Measurements from ENCODE around the gene ZKSCAN3.
"Not testable (repeated sequence)": the region's sequence is repeated elsewhere in the genome, so short reads cannot be mapped to it uniquely, and the experiment has no call there.

The ZKSCAN3 gene

DNA sequence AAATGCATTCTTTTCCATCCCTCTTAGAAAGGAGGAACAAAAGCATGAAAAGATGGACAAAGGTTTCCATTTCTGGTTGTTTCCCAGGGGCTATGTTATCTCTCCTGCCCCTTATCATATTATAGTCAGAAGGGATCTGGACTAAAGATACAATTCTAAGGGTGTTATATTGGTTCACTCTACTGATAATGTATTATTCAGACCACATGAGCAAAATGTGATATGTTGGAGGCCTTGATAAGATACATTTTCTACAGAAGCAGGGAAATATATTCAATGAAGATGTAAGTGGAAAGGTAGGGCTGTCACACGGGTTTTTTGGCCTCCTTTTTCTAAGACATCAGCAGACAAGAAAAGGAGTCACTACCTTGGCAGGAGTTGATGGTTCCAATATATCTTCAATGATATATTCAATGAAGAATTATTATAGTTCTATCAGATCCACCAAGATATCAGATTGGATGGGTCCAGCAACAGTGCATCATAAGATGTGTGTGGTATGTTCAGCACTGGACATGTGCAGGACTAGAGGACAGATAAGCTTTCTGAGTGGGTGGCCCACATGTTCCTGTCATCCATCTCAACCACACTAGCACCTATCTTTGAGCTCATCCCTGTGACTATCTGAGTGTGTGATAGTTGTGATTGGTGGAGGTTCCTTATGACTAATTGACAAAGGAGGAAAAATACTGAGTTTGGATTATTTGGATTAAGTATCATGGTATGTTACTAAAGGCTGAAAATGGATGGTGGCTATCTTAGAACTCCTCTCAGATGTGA lies 5.7 kb upstream of the ZKSCAN3 start:
- no peak for ATAC-seq

DNA sequence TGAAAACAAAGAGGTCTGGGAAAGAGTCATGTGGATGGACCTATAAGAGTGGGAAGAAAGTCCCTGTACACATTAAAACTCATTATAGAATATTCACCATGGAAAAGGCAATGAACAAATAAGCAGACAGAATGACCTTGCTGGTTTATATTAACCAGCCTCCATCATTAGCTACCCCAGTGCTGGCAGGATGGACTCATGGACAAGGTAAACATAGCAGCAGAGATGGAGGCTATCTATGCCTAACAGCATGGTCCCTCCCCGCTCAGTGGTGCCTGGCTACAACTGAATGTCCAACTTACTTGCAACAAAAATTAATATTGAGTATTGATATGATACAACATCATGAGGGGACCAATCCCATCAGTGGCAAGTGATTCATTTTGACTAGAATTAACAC lies 4.5 kb upstream of the ZKSCAN3 start:
- no peak for ATAC-seq

DNA sequence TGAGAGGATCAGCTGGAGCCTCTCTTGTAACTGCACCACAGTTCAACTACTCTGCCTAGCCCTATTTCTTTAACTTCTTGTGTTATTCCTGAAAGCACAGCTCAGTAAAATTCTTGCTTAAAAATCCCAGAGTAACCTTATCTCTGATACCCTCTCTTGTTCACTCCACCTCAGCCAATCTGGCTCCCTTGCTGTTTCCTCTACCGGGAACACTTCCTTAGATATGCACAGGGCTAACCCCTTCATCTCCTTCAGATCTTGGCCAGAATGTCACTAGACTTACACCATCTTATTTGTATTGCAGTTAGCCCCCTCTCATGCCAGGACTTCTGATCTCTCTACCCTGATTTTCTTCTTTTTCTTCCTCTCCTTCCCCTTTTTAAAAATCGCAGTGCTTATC lies 2.6 kb upstream of the ZKSCAN3 start:
- ATAC-seq: no peak

DNA sequence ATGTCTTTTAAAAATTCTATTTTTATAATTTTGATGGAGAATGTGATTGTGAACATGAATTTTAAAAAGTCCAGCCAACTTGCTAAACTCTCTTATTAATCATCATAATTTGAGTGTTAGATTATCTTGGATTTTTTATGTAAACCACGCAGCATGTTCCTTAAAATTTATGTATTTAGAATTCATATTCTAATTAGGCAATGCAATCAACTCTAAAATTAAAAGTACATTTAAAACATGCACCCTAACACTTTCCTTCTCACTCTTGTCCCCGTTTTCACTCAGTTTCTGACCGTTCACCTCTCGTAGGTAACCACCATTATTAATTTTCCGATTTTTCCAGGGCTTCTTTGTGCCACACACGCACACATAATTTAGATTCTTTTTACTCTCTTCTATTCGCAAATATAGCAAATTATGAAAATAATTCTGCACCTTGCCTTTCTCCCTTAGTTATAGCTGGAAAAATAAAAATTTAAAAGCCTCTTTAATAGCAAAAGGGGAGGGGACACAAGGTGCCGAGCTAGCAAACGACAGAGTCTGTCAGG lies 329 bp upstream of the ZKSCAN3 start:
- ATAC-seq: no peak

DNA sequence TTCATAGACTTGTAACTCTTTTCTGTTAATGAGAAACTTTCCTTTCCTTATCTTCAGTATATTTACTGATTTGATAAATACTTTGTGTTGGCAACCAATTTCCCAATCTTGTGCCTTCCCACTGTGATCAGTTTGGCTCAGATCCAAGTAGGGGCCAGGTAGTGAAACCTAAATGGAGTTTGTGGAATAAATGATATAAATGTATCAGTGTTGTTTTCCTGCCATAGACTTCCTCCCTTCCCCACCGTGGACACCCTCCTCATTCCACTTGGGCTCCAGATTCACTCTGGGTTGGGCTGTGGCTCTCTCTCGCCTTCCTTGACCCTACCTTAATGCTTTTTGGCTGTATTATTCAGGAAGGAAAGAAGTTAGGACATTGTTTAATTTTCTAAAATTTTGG lies 1.3 kb downstream of the ZKSCAN3 start:
- no peak for ATAC-seq

DNA sequence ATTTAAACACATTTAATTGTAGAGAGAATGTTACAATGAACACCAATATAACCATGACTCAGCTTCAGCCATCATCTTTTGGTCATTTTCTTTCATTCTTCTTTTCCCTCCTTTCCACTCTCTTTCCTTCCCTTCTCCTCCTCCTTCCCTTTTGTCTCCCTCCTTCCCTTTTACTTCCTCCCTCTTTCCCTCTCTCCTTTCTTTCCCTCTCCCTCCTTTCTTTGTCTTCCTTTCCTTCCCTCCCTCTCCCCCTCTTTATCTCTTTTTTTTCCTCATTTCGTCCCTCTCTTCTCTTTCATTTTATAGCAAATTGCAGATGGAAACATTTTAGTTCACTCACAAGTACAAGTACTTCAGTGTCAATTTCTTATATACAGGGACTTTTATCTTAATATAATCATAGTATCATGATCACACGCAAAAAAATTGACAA lies 1.8 kb downstream of the ZKSCAN3 start:
- no peak for ATAC-seq

DNA sequence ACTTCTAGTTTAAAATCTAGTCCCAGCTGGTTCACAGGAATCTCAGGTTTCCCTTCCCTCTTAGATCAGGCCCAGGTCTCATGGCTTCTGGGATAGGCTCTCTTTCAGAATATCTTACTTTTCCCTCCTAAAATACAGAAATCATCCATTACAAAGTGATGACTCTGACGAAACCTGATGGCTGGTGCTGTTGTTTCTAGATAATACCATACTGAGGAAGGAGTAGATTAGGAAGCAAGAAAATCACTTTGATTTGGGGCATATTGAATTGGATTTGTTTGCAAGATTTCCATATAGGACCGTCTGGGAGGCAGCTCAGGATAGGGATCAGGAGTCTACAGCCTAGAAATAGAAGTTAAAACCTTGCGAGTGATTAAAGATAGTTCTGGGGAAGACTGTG lies 3.6 kb downstream of the ZKSCAN3 start:
- no peak for ATAC-seq

DNA sequence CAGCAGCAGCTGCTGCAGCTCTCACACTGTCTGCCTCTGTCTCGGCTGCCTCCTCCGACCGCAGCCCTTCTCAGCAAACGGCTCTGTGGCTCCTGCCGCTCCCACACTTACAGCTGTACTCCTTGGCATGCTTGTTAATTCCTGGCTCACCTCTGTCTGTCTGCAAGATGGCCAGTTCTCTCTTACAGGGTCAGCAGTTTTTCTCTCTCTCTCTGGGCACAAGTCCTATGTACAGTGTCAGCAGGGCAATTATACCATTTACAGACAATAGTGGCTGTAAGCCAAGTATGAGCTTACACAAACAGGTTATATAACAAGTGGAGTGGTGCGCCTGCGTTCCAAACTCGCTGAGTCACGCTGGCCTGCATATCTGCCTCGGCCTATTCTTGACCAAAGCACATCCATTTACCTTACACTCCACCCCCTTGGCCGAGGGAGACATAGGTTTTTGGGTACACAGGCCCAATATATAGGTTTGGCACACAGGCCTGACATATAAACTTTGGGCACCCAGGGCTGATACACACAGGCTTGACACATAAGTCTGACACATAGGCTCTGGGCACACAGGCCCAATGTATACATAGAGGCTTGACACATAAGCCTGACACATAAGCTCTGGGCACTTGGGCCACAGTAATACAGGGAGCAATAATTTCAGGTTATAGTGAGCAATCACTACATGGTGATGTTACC lies 4.4 kb downstream of the ZKSCAN3 start:
- no peak for ATAC-seq

DNA sequence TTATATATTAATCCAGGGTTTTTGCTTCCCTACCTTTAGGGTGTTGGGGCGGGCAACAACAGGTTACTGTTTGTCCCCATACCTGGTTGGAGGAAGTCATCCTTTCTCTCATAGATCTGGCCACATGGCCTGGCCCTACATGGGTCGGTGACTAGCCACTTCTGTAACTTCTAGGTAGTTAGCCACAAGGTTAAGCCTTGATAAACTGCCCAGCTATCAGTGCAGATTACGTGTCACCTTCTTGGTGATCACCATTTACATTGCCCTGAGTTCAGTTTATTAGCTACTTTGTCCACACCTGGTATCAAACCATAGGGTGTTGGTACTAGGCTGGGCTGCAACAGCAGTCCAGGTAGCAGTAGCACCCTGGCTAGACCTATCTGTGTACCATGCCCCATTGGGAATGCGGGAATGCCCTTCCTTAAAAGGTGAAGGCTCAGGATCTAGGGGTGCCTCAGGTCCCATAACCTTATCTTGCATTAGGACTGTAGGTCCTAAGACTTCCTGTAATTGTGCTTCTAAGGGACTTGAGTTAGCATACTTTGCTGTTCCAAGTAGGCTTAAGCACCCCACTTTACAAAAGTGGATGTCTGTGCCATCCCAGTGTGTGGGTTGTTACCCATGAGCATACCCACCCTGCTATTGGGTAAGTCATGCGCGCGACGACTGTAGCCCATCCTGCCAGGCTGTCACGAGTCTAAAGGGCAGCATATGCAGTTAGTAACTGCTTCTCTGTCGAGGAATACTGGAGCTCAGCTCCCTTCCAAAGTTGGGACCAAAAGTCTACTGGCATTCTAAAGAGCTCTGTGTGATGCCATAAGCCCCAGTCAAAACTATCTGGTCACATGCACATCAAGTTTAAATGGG lies 5.2 kb downstream of the ZKSCAN3 start:
- ATAC-seq: no peak

DNA sequence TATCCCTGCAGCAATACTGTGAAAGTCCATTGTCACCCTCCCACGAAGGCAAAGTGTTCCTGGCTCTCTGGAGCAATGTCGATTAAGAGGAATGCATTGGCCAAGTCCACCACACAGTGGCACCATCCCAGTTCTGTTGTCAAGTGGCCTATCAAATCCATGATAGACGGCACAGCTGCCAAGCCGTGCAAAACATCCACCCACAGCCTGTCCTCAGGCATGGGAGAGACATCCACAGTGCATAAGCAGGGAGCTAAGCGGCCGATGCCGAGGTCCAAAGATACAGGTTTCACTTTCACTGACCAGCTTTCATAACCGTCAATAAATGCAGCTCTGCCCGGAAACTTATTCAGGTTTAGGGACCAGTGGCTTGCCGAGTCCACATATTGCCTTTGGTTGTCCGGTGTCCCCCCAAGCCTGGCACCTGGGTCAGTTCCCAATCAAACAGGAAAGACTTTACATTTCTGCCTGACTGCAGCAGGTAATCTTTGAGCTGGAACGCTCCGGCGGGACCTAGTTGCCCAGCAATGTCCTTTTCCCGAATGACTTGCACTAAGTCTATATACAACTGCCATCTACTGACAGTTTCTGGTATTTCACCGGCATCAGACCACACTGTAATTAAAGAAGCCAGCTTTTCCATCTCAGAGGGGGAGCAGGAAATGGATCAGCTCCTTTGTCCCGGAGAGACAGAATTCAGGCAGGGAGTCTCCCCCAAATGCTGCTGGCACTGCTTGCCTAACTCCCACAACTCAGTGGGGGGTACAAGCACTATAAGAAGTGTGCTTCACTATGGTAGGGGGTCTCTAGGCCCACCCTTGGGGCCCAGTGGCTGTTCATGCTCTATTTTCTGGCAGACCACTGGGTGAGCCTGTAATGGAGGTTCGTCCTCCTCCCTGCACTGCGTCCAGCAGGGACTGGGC lies 6.3 kb downstream of the ZKSCAN3 start:
- ATAC-seq: peak; percentile 65 to 74

DNA sequence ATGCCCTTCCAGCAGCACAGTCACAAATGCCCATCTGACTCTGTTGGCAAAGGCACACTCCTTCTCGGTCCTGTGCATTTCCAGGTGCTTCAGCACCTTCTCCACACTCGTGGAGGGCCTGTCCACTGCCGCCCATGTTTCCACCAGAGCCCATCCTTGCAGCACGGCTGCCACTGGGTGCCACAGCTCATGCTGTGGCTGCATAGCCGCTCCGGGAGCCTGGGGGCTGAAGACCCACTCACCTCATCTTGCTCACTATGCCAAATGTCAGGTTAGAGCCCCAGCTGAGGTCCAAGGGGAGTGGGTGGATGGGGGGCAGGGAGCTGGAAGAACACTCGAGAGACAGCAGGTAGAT lies 6.9 kb downstream of the ZKSCAN3 start:
- ATAC-seq: no peak

DNA sequence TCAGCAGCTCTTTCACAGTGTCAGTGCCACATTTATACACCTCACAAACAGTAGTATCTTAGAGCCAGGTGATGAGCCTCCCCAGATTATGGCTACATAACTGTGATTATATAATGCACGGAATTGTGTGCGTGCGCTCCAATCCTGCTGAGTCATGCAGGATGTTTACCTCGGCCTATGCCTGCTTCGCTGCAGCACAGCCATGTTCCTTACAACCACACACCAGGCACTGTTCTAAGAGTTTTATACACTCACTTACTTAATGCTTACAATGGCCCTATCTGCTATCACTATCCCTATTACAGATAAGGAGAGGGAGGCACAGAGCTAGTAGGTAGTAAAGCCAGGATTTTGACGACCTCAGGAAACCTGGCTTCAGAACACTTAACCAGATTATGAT lies 7.3 kb downstream of the ZKSCAN3 start:
- ATAC-seq: no peak

DNA sequence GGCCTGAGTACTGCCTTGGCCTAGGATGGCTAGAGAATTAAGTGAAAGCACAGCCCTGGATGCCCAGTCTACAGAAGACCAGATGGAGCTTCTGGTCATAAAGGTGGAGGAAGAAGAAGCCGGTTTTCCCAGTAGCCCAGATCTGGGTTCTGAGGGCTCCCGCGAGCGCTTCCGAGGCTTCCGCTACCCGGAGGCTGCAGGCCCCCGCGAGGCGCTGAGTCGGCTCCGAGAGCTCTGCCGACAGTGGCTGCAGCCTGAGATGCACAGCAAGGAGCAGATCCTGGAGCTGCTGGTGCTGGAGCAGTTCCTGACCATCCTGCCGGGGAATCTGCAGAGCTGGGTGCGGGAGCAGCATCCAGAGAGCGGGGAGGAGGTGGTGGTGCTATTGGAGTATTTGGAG lies 9.8 kb downstream of the ZKSCAN3 start:
- ATAC-seq: not testable (repeated sequence)

DNA sequence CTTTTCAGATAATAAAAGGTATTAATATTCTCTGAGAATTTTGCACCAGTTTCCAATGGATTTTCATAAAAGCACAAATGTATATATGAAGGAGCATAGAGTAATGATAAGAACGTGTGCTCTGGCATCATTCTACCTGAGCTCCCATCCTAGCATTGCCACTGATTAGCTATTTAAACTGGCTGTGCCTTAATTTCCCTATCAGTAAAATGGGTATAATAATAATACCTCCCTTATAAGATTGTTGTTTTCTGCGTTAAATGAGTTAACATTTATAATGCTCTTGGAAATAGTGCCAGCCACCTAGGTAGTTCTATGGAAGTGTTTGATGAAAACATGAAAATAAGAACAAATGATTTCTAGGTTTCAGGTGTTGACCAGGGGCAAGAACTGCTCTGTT lies 11.2 kb downstream of the ZKSCAN3 start:
- no peak for ATAC-seq

DNA sequence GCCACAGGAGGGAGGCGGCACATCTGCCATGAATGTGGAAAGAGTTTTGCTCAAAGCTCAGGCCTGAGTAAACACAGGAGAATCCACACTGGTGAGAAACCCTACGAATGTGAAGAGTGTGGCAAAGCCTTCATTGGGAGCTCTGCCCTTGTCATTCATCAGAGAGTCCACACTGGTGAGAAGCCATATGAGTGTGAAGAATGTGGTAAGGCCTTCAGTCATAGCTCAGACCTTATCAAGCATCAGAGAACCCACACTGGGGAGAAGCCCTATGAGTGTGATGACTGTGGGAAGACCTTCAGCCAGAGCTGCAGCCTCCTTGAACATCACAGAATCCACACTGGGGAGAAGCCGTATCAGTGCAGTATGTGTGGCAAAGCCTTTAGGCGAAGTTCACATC lies 15.8 kb downstream of the ZKSCAN3 start:
- ATAC-seq: not testable (repeated sequence)

DNA sequence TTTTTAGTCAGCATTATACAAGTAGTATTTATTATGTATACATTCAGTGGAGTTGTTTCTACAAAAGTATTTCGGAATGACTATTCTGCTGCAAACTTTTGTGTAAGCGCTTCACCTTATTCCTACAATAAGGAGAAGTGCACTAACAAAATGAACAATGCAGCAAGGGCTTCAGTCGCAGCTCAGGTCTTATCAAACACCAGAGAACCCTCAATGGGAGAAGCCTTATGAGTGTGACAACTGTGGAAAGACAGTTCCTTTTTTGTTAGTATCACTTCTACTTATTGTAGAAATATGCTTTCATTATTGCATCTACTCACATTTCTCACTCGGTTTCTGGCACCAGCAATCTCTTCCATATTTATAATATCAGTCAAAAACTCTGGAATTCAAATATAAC lies 18.8 kb downstream of the ZKSCAN3 start:
- ATAC-seq: peak in 1 of 2 donors; percentile 33

DNA sequence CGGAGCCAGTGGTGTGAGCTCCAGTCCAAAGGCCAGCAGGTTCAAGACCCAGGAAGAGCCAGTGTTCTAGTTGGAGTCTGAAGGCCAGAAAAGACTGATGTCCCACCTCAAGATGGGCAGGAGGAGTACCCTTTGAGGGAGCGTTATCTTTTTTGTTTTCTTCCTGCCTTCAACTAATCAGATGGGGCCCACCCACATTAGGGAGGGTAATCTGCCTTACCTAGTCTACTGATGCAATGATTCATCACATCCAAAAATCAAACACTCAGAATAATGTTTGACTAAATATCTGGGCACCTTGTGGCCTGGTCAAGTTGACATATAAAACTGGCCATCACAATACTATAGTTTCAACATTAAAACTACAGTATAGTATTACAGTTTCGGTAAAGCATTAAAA lies 19.7 kb downstream of the ZKSCAN3 start:
- no peak for ATAC-seq

DNA sequence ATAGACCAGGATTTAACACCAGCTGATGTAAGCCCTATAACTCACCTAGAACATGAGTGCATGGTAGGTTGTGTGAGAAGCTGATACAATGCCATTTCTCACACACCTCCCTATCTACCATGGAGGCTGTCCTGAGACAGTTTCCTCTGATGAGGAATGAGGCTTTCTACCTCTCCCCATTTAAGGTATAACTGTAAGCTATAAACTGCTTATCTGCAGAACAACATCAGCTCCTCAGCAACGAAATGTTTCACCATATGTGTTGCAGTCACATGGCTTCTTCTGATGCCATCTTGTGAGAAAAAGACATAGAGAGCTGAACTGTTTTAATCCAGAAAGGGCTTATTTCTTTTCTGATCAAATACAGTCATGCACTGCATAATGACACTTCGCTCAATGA lies 20.7 kb downstream of the ZKSCAN3 start:
- ATAC-seq: no peak

DNA sequence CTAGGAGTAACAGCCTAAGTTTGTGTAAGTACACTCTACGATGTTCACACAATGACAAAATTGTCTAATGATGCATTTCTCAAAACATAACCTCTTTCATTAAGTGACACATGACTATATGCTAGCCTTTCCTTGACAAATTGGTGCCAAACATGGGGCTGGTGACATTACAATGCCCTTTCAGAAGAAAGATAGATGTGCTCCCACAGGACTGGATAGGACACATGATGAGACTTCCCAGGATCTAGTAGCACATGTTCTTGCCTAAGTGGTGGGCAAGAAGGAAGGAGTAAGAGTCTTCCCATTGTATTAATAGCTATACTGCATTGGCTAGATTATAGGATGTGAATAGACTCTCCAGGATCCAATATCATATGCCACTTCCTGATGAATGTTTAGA lies 21.5 kb downstream of the ZKSCAN3 start:
- ATAC-seq: no peak

DNA sequence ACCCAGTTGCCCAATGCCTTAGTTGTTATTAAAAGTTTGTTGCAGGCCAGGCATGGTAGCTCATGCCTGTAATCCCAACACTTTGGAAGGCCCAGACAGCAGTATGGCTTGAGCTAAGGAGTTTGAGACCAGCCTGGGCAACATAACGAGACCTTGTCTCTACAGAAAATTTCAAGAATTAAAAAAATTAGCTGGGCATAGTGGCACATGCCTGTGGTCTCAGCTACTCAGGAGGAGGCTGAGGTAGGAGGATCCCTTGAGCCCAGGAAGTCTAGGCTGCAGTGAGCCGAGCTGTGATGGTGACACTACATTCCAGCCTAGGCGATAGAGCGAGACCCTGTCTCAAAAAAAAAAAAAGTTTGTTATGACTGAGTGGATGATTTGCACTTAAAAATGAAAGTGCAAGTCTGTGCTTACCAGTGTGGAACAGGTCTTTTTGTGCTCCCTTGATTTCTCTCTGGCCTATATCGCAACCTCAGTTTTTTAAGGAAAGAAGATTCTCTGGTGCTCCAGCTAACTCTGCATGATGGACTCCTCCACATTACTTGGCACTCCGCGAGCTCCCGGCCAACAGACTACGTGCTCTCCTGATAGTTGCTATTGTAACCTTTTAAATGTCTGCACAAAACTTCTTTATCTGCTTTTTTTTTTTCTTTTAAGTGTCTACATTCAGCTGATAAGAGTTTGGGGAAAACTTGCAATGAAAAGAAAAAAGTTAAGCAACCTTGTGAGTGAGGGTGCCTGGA lies 22.1 kb downstream of the ZKSCAN3 start:
- no peak for ATAC-seq

DNA sequence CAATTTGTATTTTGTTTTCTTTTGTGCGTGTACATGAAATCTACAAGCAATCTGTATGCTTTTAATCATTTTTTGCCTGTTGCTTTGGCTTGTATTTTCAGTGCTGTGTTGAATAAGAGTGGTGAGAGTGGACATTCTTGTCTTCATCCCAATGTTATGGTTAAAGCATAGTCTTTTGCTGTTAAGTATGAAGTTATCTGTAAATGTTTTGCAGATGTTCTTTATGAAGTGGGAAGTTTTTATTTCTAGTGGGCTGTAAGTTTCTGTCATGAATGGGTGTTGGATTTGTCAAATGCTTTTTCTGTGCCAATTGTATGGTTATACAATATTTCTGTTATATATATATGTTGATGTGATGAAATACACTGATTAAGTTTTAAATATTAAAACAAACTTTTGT lies 24.2 kb downstream of the ZKSCAN3 start:
- ATAC-seq: no peak
